DND-41 (cell line): ENCODE data around the gene KPNA3.
"Not testable (repeated sequence)": the region's sequence is repeated elsewhere in the genome, so short reads cannot be mapped to it uniquely, and the experiment has no call there.

Experiments
- ATAC-seq: fragments of 200-7000 bp; cut with Tn5 transposase; 3 replicates; pipeline ENCODE4 v1.9.1; 2021; ENCODE audit warnings: low read depth; ENCODE audit not compliant: insufficient read depth
- DNase-seq: peaks from one replicate; pipeline ENCODE4 v3.0.0-alpha.2; 2020
- H2AFZ ChIP-seq: 2 replicates; pipeline ENCODE4 v1.6.0; 2012; ENCODE audit warnings: low read depth, low read length
- H3K27ac ChIP-seq: 2 replicates; pipeline ENCODE4 v1.5.1; 2012; ENCODE audit warnings: low read length, inconsistent platforms
- H3K27me3 ChIP-seq: fragments of 200-600 bp; sonication (generic); 2 replicates; pipeline ENCODE4 v1.6.0; 2012; ENCODE audit warnings: low read length, mild to moderate bottlenecking, inconsistent platforms; ENCODE audit not compliant: insufficient read depth, poor library complexity
- H3K36me3 ChIP-seq: 2 replicates; pipeline ENCODE4 v1.5.1; 2012; ENCODE audit warnings: low read length, inconsistent platforms; ENCODE audit not compliant: insufficient read depth
- H3K4me1 ChIP-seq: 2 replicates; pipeline ENCODE4 v1.5.1; 2012; ENCODE audit warnings: mild to moderate bottlenecking, low read length; ENCODE audit not compliant: insufficient read depth
- H3K4me2 ChIP-seq: 2 replicates; pipeline ENCODE4 v1.6.0; 2012; ENCODE audit warnings: mild to moderate bottlenecking, moderate library complexity, low read length, inconsistent platforms; ENCODE audit not compliant: insufficient read depth
- H3K4me3 ChIP-seq, 2 experiments: fragments of 200-600 bp in 1 of 2; shearing (Covaris generic) in 1 of 2; 2 replicates each; pipeline ENCODE4 v1.5.1; 2012 to 2016; ENCODE audit warnings: inconsistent platforms in 2 of 2, low read length in 2 of 2, mild to moderate bottlenecking in 2 of 2, low read depth in 1 of 2, moderate library complexity in 1 of 2
- H3K79me2 ChIP-seq: 2 replicates; pipeline ENCODE4 v1.6.0; 2012; ENCODE audit warnings: low read length, inconsistent platforms; ENCODE audit not compliant: insufficient read depth
- H3K9ac ChIP-seq: 2 replicates; pipeline ENCODE4 v1.6.0; 2012; ENCODE audit warnings: low read depth, mild to moderate bottlenecking, inconsistent platforms, low read length, moderate library complexity
- H3K9me3 ChIP-seq: 2 replicates; pipeline ENCODE4 v1.5.1; 2012; ENCODE audit warnings: low read length, moderate library complexity, mild to moderate bottlenecking, inconsistent platforms; ENCODE audit not compliant: insufficient read depth, severe bottlenecking
- H4K20me1 ChIP-seq: 2 replicates; pipeline ENCODE4 v1.6.0; 2012; ENCODE audit warnings: low read length; ENCODE audit not compliant: insufficient read depth
- EZH2 ChIP-seq: IDR thresholded peaks from 3 replicates; pipeline ENCODE4 v1.6.1; 2012; ENCODE audit warnings: borderline replicate concordance, low read depth, mild to moderate bottlenecking, moderate library complexity, low read length, inconsistent platforms; ENCODE audit not compliant: severe bottlenecking
- TF ChIP-seq, protein P1 (sequence below): IDR thresholded peaks from 2 replicates; pipeline ENCODE4 v1.5.1; 2012; ENCODE audit warnings: borderline replicate concordance, low read length, moderate library complexity, mild to moderate bottlenecking; ENCODE audit not compliant: poor library complexity, severe bottlenecking; ENCODE audit errors: extremely low read depth

KPNA3 gene

DNA sequence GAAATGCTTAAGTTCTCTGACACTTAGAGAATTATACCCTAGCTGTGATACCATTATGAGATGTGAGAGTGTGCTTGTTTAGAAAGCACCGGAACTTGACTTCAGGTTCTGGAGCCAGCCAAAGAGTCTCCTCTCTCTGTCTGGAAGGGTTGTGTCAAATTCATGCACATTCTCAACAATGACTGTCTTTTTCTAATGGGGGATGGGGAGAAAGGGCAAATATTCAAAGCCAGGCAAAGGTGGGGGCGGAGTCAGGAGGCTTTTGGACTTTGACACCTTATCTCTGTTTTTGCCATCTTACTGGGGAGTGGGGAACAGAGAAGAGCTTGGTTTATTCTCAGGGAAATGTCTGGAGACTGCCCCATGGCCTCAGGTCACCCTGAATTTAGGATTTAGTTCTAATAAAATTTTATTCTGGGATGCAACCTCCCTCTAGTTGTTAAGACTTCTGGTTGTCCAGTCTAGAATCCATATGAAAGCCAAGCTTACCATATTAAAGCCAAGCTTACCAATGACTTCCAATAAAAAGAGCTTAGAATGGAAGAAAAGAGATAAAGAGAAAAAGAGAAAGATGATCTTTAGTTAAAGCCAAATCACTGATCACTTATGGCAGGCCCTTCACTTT lies 28.2 kb upstream of the KPNA3 start:
- no peaks in the 10 kb centered on the region for H3K9me3 ChIP-seq
- no peaks in the 10 kb centered on the region for H3K79me2 ChIP-seq
- TF ChIP-seq, protein P1, sequence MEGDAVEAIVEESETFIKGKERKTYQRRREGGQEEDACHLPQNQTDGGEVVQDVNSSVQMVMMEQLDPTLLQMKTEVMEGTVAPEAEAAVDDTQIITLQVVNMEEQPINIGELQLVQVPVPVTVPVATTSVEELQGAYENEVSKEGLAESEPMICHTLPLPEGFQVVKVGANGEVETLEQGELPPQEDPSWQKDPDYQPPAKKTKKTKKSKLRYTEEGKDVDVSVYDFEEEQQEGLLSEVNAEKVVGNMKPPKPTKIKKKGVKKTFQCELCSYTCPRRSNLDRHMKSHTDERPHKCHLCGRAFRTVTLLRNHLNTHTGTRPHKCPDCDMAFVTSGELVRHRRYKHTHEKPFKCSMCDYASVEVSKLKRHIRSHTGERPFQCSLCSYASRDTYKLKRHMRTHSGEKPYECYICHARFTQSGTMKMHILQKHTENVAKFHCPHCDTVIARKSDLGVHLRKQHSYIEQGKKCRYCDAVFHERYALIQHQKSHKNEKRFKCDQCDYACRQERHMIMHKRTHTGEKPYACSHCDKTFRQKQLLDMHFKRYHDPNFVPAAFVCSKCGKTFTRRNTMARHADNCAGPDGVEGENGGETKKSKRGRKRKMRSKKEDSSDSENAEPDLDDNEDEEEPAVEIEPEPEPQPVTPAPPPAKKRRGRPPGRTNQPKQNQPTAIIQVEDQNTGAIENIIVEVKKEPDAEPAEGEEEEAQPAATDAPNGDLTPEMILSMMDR = no peak
- TF ChIP-seq EZH2 = no peak
- no peak overlapping the region for H3K27ac ChIP-seq
- no peak for ATAC-seq
- no peaks in the 10 kb centered on the region for H4K20me1 ChIP-seq
- no peaks in the 10 kb centered on the region for H3K4me1 ChIP-seq
- H3K9ac ChIP-seq = no peak overlapping the region
- H3K4me3 ChIP-seq = no peak overlapping the region
- no peak for DNase-seq
- no peak overlapping the region for H2AFZ ChIP-seq
- no peak overlapping the region for H3K4me2 ChIP-seq
- no peaks in the 10 kb centered on the region for H3K36me3 ChIP-seq
- H3K27me3 ChIP-seq = peaks cover 11% of the 10 kb centered on the region

DNA sequence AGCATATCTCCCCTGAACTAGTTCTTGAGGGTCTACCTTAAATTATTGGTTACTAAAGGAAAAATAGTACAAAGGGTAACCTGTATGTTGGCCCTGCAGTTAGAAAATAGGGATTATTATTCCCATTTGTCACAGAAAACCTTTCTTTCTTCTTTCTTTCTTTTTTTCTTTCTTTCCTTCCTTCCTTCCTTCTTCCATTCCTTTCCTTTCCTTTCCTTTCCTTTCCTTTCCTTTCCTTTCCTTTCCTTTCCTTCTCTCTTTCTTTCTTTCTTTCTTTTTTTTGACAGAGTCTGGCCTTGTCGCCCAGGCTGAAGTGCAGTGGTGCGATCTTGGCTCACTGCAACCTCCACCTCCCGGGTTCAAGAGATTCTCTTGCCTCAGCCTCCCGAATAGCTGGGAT lies 23.6 kb upstream of the KPNA3 start:
- ATAC-seq, H3K27me3 ChIP-seq, H3K4me2 ChIP-seq, H3K36me3 ChIP-seq, H3K9me3 ChIP-seq, H4K20me1 ChIP-seq, H3K79me2 ChIP-seq, H3K4me3 ChIP-seq, H3K27ac ChIP-seq, DNase-seq, H3K4me1 ChIP-seq, H3K9ac ChIP-seq, H2AFZ ChIP-seq: not testable (repeated sequence)

DNA sequence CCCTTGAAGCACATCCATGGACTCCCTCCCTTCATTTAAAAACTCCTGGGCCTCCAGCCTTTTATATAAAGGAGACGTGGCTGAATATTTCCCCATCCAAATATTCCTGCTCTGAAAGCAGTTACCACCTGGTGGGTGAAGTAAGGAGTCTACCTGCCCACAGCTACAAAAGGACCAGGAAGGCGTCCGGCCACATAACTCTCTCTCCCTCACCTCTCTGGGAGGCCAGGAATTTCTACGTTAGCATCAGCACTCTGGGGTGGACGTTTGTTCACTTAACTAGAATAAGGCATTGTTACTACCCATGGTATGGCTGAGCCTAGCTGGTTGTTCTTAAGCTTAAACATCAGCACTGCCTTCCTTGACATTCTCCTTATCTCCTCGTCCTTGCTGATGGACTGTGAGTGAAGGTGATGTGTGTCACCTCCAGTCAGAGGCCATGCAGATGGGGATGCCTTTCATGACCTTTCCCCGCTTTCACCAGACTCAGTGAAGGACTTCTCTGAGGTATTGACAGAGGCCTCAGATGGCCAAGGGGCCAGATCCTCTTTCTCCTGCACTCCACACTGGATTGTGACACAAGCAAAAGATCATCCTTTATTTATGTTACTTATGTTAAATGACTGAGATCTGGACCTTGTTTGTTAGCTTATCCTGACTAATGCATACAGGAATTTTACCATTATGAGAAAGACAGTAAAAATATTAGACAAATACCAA lies 22.2 kb upstream of the KPNA3 start:
- Histone ChIP-seq H3K79me2 (no peaks in the 10 kb centered on the region), H3K36me3 (no peaks in the 10 kb centered on the region), H3K4me2 (no peak overlapping the region), H3K9me3 (no peaks in the 10 kb centered on the region), H4K20me1 (no peaks in the 10 kb centered on the region), H3K27me3 (peaks cover 8% of the 10 kb centered on the region), H2AFZ (no peak overlapping the region), H3K4me1 (no peaks in the 10 kb centered on the region), H3K4me3 (no peak overlapping the region), H3K9ac (no peak overlapping the region), H3K27ac (no peak overlapping the region)
- no peak for ATAC-seq
- TF ChIP-seq EZH2 = no peak
- TF ChIP-seq, protein P1 = no peak
- DNase-seq = no peak

DNA sequence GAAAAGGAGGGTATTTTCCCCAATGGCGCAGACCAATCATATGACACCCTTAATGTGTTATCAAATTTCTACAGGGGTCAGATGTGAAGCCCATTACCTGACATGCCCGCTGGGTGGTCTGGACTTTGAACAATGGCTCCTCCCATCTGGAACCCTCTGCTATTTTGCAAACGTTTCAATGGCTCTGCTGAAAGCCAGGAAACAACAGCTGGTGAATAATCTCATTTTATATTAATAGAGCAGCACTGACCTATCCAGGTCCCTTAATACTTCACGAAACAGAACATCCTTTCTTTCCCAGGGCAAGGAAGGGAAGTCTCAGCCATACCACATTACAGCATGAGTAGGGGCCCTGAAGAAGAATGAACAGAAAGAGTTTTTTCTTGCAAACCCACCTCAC lies 20.3 kb upstream of the KPNA3 start:
- TF ChIP-seq, protein P1 = no peak
- no peak for TF ChIP-seq EZH2
- no peak for DNase-seq
- Histone ChIP-seq H3K27ac (no peak overlapping the region), H4K20me1 (no peaks in the 10 kb centered on the region), H3K4me3 (no peak overlapping the region), H3K36me3 (no peaks in the 10 kb centered on the region), H2AFZ (no peak overlapping the region), H3K4me1 (no peaks in the 10 kb centered on the region), H3K4me2 (no peak overlapping the region), H3K9ac (no peak overlapping the region), H3K9me3 (no peaks in the 10 kb centered on the region), H3K27me3 (peaks cover 8% of the 10 kb centered on the region), H3K79me2 (no peaks in the 10 kb centered on the region)
- ATAC-seq = no peak
